ENCODE results near the gene COA1. TPM values are rescaled to one million over a fixed set of nuclear protein-coding genes. Genes with fewer than 3 reads are reported as not detected.

The COA1 gene
- polyA plus RNA-seq, 2 of the 4 experiments (the other 2 are of a cell fraction) = 57.5 to 91.4 TPM

DNA sequence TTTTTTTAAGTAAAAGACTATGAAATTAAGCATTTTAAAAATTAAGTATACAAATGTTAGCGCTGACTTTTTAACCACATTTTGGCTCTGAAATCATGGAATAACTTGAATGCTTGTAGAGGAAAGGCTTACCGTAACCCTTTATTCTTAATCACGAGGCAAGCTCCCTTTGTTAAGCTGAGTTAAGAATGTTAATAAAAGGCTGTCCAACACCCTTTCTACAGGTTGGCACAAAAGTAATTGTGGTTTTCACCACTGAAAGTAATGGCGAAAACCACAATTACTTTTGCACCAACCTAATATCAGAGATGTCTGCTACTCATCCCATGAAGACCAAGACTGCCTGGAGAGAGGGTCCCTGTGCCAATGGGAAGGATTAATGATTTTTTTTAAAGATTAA, 75.9 kb downstream of the COA1 start:
- 90% methylated on average over 4 of the region's 4 CpGs for WGBS (ENCODE audit: missing lambda C conversion rate)
- ChIA-PET POLR2A (no interaction called here), CTCF (interaction anchor here (1.9 to 2.4 kb wide), 2 partner anchors 46 to 71 kb away, joined by 6 to 17 read pairs; partner anchors contain the start of gene STK17A)
- Histone ChIP-seq H3K27ac (peak overlapping the region in 1 of 2 experiments; percentile 69; a peak in 2 of 6 replicates), H3K9me3 (no peaks in the 10 kb centered on the region), H3K4me1 (peaks cover 72% of the 10 kb centered on the region), H3K4me2 (no peak overlapping the region), H3K4me3 (no peak overlapping the region)
- no peak for ATAC-seq
- no peak for FAIRE-seq
- DNase-seq (ENCODE audit: low read depth in 1 of 2, low spot score in 1 of 2) = no peak
- TF ChIP-seq MYC (IDR thresholded peaks at IDR 0.05; ENCODE audit: borderline replicate concordance, low read length) (no peak), CTCF (IDR thresholded peaks at IDR 0.05) (no peak), E2F6 (IDR thresholded peaks at IDR 0.05; ENCODE audit: borderline replicate concordance, low read depth) (no peak), HOXB5 (CRISPR knock-in tag; IDR thresholded peaks at IDR 0.05) (no peak), SREBF2 (IDR thresholded peaks at IDR 0.05) (no peak), PBX3 (IDR thresholded peaks at IDR 0.05) (no peak), RNF2 (IDR thresholded peaks at IDR 0.05; ENCODE audit: borderline replicate concordance, low read depth) (no peak), CBX8 (IDR thresholded peaks at IDR 0.05) (no peak), KDM5A (IDR thresholded peaks at IDR 0.05) (no peak), EHMT2 (IDR thresholded peaks at IDR 0.05; ENCODE audit: low read depth) (no peak), GATA3 (IDR thresholded peaks at IDR 0.05; ENCODE audit: borderline replicate concordance) (no peak), CHD2 (IDR thresholded peaks at IDR 0.05; ENCODE audit: low read length, partially characterized antibody) (no peak), NPAS2 (CRISPR knock-in tag; IDR thresholded peaks at IDR 0.05; ENCODE audit: borderline replicate concordance) (no peak), FOSL2 (IDR thresholded peaks at IDR 0.05) (no peak), FOSL2 (CRISPR knock-in tag; IDR thresholded peaks at IDR 0.05) (no peak), CHD4 (IDR thresholded peaks at IDR 0.05; ENCODE audit: borderline replicate concordance) (no peak), SMC3 (IDR thresholded peaks at IDR 0.05) (no peak), POLR2AphosphoS2 (conservative IDR thresholded peaks at IDR 0.05; ENCODE audit: low read length) (no peak), BHLHE40 (IDR thresholded peaks at IDR 0.05; ENCODE audit: low read depth, low read length) (no peak), PHF8 (IDR thresholded peaks at IDR 0.05; ENCODE audit: borderline replicate concordance, low read depth) (no peak), NFE2L2 (conservative IDR thresholded peaks at IDR 0.05; ENCODE audit: low read length) (no peak)

- DNase-seq (ENCODE audit: low read depth in 1 of 2, low spot score in 1 of 2) (peak in 1 of 2 experiments; percentile 27), ATAC-seq (no peak), FAIRE-seq (no peak)
- TF ChIP-seq SMC3 (IDR thresholded peaks at IDR 0.05) (peak; percentile 29; the same call in 2 of the 3 replicates), RFX5 (IDR thresholded peaks at IDR 0.05) (no peak), ZSCAN20 (CRISPR knock-in tag; IDR thresholded peaks at IDR 0.05) (no peak), RAD21 (conservative IDR thresholded peaks at IDR 0.05 in 1 of 2, IDR thresholded peaks at IDR 0.05 in 1 of 2) (peak; percentile 40 to 48; a peak in 2 of 5 replicates)
- H3K4me3 ChIP-seq = no peak overlapping the region
- POLR2A ChIA-PET = interaction anchor here (0.9 kb wide), 1 partner anchor 70 kb away, joined by 3 read pairs; the partner anchor contains the start of gene STK17A
- CTCF ChIA-PET = interaction anchor here (0.6 to 2.4 kb wide), 4 partner anchors 11 to 70 kb away, joined by 3 to 17 read pairs (median 5); partner anchors contain the start of gene STK17A
- peak overlapping the region in 1 of 2 experiments; percentile 92; a peak in 2 of 6 replicates for H3K27ac ChIP-seq
- H3K4me2 ChIP-seq = no peak overlapping the region
- H3K9me3 ChIP-seq = no peaks in the 10 kb centered on the region
- peaks cover 72% of the 10 kb centered on the region for H3K4me1 ChIP-seq
Observed at GRCh38 chr7:43652364-43652763, 77.0 kb downstream of the COA1 start.

All from A549 (cell line).